Uterus (tissue), 4 donors: ENCODE results near the gene PTF1A. TPM values are rescaled to one million over a fixed set of nuclear protein-coding genes. Genes with fewer than 3 reads are reported as not detected.

Experiments
- small RNA-seq: library from RNA; depleted of rRNA; stranded (forward); fragments of <200 nt; gene quantifications from one replicate; pipeline ENCODE3, GENCODE V24; 2016
- total RNA-seq, 4 donors: library from RNA; depleted of rRNA in 3 of 4; stranded (reverse); fragments of >200 nt in 3 of 4; gene quantifications; one replicate each; pipeline versions ENCODE4 v1.1.0 to v1.2.4, GENCODE V29; 2014 to 2023
- donor health status: DM: yes; HTN: yes; CAD: no.

The PTF1A gene
- total RNA-seq, 4 donors from 2014 or later = 0.90 to 114 TPM; not detected in 2

Small RNAs within 50 kb of the gene (small RNA-seq; reads per million reads assigned to genes)
- gene RF00561 = not detected

Other genes with a start within 250 kb of the PTF1A start
- 10 to 100 TPM; 14.6 to 36.9 (median 24.3) TPM for gene MSRB2, start 96.7 kb upstream of the PTF1A start, total RNA-seq
- gene C10orf67, start 152.5 kb downstream of the PTF1A start, total RNA-seq = under 1 TPM in 1 of 4 donors, not detected in 3; 0.21 TPM
- gene OTUD1, start 246.8 kb downstream of the PTF1A start, total RNA-seq = 10 to 100 TPM in 2 of 4 donors, 1 to 10 TPM in 2; 6.8 to 19.9 (median 12.8) TPM